Left cardiac atrium (tissue), 4 donors: Measurements from ENCODE around the gene MEF2C. TPM values are rescaled to one million over a fixed set of nuclear protein-coding genes. Genes with fewer than 3 reads are reported as not detected.

Experiments
- ATAC-seq, 2 donors: fragments of 200-7000 bp; cut with Tn5 transposase; one replicate each; pipeline ENCODE4 v1.9.1; 2020; ENCODE audit warnings: mild to moderate bottlenecking in 2 of 2, moderate library complexity in 2 of 2
- DNase-seq: peaks from one replicate; pipeline ENCODE4 v3.0.0-alpha.2; 2020
- intact Hi-C, 2 donors: fragments of 100-400 bp; cut with DNase I; formaldehyde crosslinking; loops; one replicate each; pipeline versions ENCODE4 v1.14.1 to v1.15.1; 2022 to 2023
- total RNA-seq, 2 donors: library from RNA; stranded (reverse); fragmentation: NEBNext Ultra II Directional; extraction: Animal tissue kit (Norgen Biotek cat#: 25700); gene quantifications; one replicate each; pipeline ENCODE4 v1.2.1, GENCODE V29; 2021
- donor health status: DM: no; HTN: yes; CAD: no.
- donor health status: DM: no; HTN: yes; CAD: no; lungs with severe emphysema.
- donor health status: DM: yes; HTN: yes; CAD: no.
- donor health status: Dilated cardiomyopathy.

The MEF2C gene
- total RNA-seq, 2 donors from 2014 or later = 48.3 to 53.7 TPM

DNA sequence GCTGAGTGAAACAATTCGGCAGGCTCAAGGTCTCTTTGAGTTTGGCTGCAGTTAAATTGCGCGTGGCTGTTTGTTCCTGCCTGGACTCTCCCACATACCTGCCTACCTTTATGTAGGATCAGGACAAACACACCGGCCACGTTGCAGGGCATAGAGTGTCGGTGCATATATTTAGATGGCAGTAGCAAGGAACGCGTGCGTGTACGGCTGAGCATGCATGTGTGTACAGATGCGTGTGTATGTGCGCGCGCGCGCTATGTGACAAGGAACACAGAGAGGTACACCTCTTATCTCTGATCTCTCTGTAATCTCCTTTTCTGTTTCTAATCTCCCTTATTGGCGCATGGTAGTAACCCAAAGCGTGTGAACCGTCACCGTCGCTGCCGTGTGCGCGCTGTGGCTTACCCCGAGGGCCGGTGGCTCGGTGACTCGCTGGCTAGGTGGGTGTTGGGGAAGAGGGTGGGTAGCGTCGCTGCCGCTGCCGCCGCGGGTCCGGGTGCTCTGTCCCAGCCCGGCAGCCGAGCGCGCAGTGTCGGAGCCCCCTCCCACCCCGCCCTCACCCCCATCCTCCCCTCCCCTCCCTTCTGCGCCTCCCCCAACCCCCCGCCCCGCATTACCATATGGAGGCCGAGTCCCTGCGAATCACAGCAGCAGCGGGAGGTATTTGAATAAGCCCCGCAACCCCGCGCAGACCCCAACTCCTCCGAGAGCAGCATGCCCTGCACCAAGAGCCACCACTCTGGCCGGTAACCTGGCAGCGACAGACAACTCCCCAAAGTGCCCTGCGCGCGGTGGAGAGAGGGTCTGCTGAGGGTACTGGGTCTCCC is 204.8 kb downstream of the MEF2C start:
- ATAC-seq = no peak
- no peak for DNase-seq
- intact Hi-C loops = loop anchor here in 1 of 2 donors (10.0 kb wide), 1 partner anchor 533 kb away; no protein-coding TSS in a partner anchor

DNA sequence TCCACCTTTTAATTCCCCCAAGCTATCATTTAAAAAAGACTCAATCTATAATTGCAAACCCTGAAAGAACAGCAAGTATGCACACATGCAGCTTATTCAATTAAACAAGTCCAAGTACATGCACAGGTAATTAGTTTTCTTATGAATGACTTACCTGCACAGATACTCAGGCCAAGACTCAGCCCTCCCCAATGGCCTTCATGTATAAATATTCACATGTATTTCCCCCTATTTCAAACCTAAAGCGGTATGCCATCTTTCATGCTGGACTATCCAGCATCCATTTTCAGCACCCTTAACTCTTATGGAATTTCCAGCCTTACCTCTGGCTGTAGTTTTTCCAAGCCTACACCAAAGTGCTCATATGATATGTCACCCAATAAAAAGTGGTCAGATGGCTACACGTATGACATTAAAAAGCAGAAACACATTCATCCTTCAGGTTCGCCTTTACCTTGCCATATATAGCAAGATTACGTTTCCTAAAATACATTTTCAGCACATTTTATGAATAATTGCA is 205.5 kb downstream of the MEF2C start:
- DNase-seq (no peak), ATAC-seq (no peak)
- intact Hi-C loops = loop anchor here in 1 of 2 donors (10.0 kb wide), 1 partner anchor 533 kb away; no protein-coding TSS in a partner anchor

DNA sequence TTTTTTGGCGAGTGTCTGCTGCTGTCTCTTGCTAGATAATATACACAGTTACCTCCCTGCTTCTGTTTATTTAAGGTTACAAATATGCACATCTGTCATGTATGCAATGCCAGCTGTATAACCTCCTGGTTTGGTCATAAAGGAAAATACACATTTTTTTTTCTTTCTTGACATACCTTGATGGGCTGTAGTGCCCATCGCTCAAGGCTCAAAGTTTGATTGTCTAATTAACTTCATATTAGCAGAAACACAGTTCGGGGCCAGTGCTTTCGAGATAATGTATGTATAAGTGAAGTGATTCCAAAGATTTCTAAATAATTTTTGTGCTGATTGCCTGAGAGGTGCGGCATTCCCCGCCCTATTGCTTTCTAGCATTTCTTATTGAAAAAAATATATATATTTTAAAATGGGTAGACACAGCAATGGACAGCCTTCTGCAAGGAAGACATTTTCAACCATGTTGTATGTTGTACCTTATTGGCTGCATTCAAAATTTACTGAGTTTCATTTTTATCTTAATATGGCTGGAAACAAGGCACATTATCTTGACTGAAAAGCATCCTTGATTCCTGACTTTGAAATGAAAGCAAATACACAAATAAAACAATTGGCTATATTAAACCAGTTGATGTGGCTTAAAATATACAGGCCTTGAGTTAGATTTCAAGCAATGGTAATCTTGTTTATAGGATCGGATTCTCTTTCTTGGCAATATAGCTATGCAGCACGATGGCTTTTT is 206.2 kb downstream of the MEF2C start:
- intact Hi-C loops = loop anchor here in 1 of 2 donors (10.0 kb wide), 1 partner anchor 532 kb away; no protein-coding TSS in a partner anchor
- DNase-seq = no peak
- ATAC-seq = no peak

DNA sequence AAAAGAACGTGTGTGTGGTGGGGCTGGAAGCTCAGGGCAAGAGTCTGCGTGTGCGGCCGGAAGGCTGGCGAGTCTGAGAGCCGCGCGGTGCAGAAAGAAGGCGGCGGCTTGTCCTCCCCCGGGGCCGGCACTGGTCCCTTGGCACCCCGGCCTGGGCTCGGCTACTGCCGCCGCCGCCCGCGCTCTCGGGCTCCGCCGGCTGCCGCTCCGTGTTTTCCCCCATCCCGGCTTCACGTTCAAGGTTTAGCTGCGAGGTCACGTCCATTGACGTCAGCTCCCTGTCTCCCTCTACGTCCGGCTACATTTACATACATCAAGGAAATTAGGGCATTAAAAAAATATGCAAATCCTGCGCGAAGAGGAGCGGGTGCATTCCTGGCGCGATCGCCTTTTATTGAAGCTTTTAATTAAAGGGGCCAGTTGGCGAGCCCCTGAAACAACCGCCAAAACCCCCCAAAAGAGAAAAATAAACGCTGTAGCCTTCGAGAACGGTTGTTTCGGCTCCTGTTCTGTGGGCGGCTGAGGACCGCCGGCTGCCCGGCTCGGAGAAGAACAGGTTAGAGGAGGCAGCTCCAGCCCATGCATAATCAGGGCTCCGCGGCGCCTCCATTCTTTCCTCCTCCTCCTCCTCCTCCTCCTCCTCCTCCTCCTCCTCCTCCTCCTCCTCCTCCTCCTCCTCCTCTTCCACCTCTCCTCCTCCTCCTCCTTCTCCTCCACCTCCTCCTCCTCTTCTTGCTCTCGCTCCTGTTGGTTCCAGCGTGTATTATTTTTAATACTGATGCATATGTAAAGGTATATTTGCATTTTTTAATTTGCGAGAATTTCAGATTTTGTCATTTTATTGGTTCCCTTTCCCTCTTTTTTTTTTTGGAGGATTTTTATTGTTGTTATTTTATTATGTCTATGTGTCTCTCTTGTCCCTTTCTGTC is 207.0 kb downstream of the MEF2C start:
- ATAC-seq (peak in 1 of 2 donors; percentile 43), DNase-seq (no peak)
- intact Hi-C loops = loop anchor here in 1 of 2 donors (10.0 kb wide), 1 partner anchor 531 kb away; no protein-coding TSS in a partner anchor

DNA sequence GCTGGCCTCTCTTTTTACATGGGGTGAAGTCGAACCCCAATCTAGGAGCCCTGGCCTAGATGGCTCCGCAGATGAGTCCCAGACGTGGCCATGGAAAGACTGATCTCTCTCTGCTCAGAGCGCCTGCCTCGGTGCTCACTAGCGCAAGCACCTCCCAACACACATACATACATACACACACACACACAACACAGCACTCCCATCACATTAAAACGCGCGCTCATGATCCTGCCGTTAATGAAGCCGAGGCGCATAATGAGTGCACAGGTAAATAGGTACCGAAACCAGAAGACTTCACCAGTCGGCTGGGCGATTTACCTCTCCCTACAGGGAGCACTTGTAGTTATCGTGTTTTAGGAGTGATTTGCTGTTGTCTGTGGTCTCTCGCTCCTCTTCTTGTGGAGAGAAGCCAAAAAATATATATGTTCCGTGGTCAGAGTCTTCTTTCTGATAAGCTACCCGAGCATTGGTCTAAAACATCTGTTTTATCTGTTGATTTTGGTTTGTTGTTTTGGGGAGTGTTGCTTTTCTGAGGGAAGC is 207.7 kb downstream of the MEF2C start:
- ATAC-seq (peak in 1 of 2 donors; percentile 15), DNase-seq (no peak)
- intact Hi-C loops = loop anchor here in 1 of 2 donors (10.0 kb wide), 1 partner anchor 530 kb away; no protein-coding TSS in a partner anchor

GRCh38 chr5:88674356-88675167 is 208.4 kb downstream of the MEF2C start:
- intact Hi-C loops = loop anchor here in 1 of 2 donors (10.0 kb wide), 1 partner anchor 530 kb away; no protein-coding TSS in a partner anchor
- peak; percentile 39 to 68 for ATAC-seq
- DNase-seq = no peak

DNA sequence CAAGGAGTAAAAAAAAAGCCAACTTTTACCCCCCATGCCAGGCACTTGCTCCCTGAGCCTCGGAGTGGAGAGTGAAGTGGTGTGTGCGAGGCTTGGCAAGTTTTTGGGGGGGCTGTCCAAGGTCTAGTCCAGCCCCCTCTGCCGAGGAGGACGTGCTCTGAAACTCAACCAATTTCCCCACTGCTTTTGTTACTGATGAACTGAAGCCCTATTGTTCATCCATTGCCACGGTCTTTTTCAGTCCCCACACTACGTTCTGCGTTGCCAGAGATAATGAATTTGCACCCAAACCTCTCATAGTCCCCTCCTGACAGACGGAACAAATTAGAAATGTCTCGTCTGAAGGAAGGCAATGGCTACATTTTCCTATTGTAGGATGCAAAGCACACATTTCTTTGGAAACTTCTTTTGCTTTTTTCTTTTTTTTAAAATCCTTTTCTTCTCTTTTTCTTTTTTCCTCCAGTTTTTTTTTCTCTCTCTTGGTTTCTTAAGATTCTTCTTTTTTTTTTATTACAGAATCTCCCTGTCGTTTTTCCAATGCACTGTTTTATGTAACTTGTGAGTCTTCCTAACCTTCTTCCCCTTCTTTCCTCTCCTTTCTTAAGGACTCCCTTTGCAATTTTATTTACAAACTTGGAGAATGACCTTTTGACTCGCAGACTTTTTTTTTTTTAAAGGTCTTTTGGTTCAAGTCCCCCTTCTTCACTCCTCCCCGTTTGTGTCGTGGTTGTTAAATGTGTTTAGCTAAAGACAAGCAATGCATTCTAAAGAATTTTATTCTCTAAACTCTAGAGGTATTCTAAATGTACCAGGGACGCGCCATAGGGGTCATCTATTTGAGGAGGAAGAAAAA is 209.5 kb downstream of the MEF2C start:
- DNase-seq (no peak), ATAC-seq (peak in 1 of 2 donors; percentile 21)
- intact Hi-C loops = loop anchor here in 1 of 2 donors (10.0 kb wide), 1 partner anchor 529 kb away; no protein-coding TSS in a partner anchor

DNA sequence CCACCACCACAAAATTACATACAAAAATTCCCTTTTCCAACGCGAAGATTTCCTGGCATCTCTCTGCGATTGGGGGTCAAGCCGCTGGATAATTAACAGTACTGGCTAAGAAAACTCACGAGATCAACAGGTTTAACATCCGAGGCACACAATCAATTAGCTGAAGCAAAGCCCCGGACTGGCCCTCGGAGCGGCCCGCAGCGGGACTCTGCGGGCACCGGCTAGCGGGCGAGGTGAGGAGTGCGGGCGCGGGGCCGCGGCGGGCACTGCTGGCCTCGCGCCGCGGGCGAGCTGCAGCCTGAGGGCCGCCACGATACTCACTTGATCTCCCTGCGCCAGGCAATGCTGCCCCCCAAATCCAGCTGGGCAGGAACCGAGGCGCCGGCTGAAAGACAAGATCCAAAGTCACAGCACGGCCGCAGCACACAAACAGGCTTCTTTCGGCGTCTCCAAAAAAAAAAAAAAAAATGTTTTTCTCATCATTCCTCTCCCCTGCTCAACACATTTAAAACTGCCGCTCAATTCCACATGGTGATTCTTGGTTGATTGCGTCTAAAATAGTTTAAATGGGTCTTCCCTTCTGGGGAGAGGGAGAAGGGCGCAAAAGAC is 210.2 kb downstream of the MEF2C start:
- ATAC-seq (no peak), DNase-seq (no peak)
- intact Hi-C loops = loop anchor here in 1 of 2 donors (10.0 kb wide), 1 partner anchor 528 kb away; no protein-coding TSS in a partner anchor

- no peak for DNase-seq
- no peak for ATAC-seq
- intact Hi-C loops = loop anchor here in 1 of 2 donors (10.0 kb wide), 1 partner anchor 527 kb away; no protein-coding TSS in a partner anchor
Measured at GRCh38 chr5:88671505-88672499, 211.2 kb downstream of the MEF2C start.

GRCh38 chr5:88671106-88671504 is 211.9 kb downstream of the MEF2C start:
- intact Hi-C loops = loop anchor here in 1 of 2 donors (10.0 kb wide), 1 partner anchor 526 kb away; no protein-coding TSS in a partner anchor
- ATAC-seq = no peak

GRCh38 chr5:88670461-88670860 is 212.5 kb downstream of the MEF2C start:
- ATAC-seq (no peak), DNase-seq (no peak)
- intact Hi-C loops = loop anchor here in 1 of 2 donors (10.0 kb wide), 1 partner anchor 526 kb away; no protein-coding TSS in a partner anchor

More at GRCh38 chr5:88671106-88671504, 211.9 kb downstream of the MEF2C start:
- DNase-seq = no peak

GRCh38 chr5:88669371-88670050 is 213.5 kb downstream of the MEF2C start:
- DNase-seq (no peak), ATAC-seq (no peak)
- intact Hi-C loops = loop anchor here in 1 of 2 donors (10.0 kb wide), 1 partner anchor 525 kb away; no protein-coding TSS in a partner anchor

DNA sequence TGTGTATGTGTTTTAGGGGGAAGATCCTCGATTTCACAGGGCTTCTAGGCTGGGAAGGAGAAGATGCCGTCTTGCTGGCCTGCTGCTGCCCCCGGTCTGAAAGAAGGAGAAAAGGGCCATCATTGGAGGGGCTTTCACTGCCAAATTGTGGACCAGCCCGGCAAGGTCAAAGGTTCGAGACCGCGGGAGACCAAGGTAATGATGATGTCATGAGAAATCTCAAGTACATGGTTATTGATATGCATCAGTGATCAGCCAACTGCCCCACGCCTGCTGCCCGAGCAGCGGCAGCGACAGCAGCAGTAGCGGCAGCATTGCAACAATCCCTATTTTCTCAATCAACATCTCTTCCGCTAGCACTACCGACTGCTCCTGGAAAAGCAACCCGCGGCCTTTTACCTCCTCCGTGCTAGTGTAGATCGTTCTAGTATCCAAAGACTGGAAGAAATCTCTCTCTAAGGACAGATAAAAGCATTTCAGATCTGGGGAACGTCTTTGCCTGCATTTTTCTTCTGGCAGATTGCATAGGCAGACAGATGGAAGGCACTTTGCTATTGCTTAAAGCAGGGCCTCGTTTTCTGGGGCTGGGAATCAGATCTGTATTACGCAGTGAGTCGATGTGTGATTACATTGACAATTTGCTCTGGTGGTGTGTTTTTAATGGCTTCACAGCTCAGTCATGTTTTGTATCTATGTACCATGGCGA is 215.3 kb downstream of the MEF2C start:
- intact Hi-C loops = no loop called here
- ATAC-seq (no peak), DNase-seq (no peak)
